Measurements from ENCODE around the gene SYNPO2L. TPM values are rescaled to one million over a fixed set of nuclear protein-coding genes. Genes with fewer than 3 reads are reported as not detected.

SYNPO2L gene
- total and polyA plus RNA-seq, 2 donors (not counting 1 experiment from before 2014, with no cell fraction given), result under 0.01 to 0.27 TPM

DNA sequence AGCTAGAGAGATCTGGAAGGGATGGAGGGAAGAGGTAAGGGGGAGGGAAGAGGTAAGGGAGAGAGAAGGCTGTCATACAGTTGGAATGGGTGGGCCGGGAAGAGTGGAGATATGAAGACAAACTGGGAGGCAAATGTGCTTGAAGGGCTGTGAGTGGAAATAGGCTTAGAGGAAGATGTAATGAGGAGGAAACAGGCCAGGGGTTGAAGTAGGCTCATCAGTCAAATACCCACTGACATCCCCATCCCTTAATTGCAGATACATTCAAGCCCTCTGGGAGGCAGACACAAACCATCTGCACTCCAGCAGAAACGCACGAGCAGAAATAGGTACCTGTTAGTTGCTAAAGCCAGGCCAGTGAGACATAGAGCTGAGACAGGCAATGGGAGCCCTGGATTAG is 2.1 kb downstream of the SYNPO2L start:
- no peak for TF ChIP-seq EZH2 (IDR thresholded peaks at IDR 0.05; ENCODE audit: low read length, missing control alignments)
- TF ChIP-seq, protein P1, sequence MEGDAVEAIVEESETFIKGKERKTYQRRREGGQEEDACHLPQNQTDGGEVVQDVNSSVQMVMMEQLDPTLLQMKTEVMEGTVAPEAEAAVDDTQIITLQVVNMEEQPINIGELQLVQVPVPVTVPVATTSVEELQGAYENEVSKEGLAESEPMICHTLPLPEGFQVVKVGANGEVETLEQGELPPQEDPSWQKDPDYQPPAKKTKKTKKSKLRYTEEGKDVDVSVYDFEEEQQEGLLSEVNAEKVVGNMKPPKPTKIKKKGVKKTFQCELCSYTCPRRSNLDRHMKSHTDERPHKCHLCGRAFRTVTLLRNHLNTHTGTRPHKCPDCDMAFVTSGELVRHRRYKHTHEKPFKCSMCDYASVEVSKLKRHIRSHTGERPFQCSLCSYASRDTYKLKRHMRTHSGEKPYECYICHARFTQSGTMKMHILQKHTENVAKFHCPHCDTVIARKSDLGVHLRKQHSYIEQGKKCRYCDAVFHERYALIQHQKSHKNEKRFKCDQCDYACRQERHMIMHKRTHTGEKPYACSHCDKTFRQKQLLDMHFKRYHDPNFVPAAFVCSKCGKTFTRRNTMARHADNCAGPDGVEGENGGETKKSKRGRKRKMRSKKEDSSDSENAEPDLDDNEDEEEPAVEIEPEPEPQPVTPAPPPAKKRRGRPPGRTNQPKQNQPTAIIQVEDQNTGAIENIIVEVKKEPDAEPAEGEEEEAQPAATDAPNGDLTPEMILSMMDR (conservative IDR thresholded peaks at IDR 0.05 in 1 of 2, IDR thresholded peaks at IDR 0.05 in 1 of 2; ENCODE audit: low read depth in 1 of 2, low read length in 2 of 2), result peak in 1 of 2 donors; percentile 15
- Histone ChIP-seq H3K4me1 (ENCODE audit: control insufficient read depth, extremely low read depth, insufficient read depth, low read length) (peaks cover 8% of the 10 kb centered on the region), H3K4me3 (replicated peaks in 1 of 4; ENCODE audit: control extremely low read depth in 1 of 4, insufficient read depth in 1 of 4, low read depth in 3 of 4, low read length in 4 of 4) (no peak overlapping the region), H3K27ac (ENCODE audit: insufficient read depth, low read length) (no peak overlapping the region), H3K9ac (ENCODE audit: insufficient read depth, low read length) (no peak overlapping the region), H3K4me2 (ENCODE audit: extremely low read depth, insufficient read depth, low read length) (no peak overlapping the region), H2AFZ (ENCODE audit: low read length) (no peak overlapping the region), H3K27me3 (ENCODE audit: control insufficient read depth, insufficient read depth, low read length) (no peaks in the 10 kb centered on the region), H3K36me3 (ENCODE audit: control insufficient read depth, insufficient read depth, low read length) (no peaks in the 10 kb centered on the region), H4K20me1 (ENCODE audit: control insufficient read depth, extremely low read depth, insufficient read depth, low read length) (no peaks in the 10 kb centered on the region), H3K79me2 (ENCODE audit: control insufficient read depth, insufficient read depth, low read length) (no peaks in the 10 kb centered on the region), H3K9me3 (ENCODE audit: control insufficient read depth, insufficient read depth, low read depth, low read length) (no peaks in the 10 kb centered on the region)
- peak in 1 of 2 donors; percentile 40 for DNase-seq (ENCODE audit: low read depth in 2 of 2)

DNA sequence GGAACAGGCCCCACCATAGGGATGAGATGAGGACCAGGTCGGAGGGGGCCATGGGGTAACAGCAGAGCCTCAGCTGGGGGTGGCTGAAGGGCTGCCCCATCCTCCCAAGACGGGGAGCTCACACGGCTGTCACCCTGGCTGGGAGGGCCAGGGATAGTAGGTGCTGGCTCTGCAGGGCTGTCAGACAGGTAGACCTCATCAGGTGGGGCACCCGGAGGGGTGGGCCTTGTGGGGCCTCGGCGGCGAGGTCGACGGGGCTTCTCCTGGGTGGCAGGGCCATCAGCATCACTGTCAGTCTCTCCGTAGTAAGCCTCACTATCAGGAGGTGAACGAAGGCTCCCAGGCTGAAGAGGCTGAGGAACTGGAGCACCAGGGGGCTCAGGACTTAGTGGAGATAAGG is 2.6 kb downstream of the SYNPO2L start:
- Histone ChIP-seq H3K9ac (ENCODE audit: insufficient read depth, low read length) (no peak overlapping the region), H3K36me3 (ENCODE audit: control insufficient read depth, insufficient read depth, low read length) (no peaks in the 10 kb centered on the region), H3K79me2 (ENCODE audit: control insufficient read depth, insufficient read depth, low read length) (no peaks in the 10 kb centered on the region), H3K9me3 (ENCODE audit: control insufficient read depth, insufficient read depth, low read depth, low read length) (no peaks in the 10 kb centered on the region), H3K4me3 (replicated peaks in 1 of 4; ENCODE audit: control extremely low read depth in 1 of 4, insufficient read depth in 1 of 4, low read depth in 3 of 4, low read length in 4 of 4) (no peak overlapping the region), H3K4me1 (ENCODE audit: control insufficient read depth, extremely low read depth, insufficient read depth, low read length) (peaks cover 13% of the 10 kb centered on the region), H4K20me1 (ENCODE audit: control insufficient read depth, extremely low read depth, insufficient read depth, low read length) (no peaks in the 10 kb centered on the region), H2AFZ (ENCODE audit: low read length) (no peak overlapping the region), H3K4me2 (ENCODE audit: extremely low read depth, insufficient read depth, low read length) (no peak overlapping the region), H3K27ac (ENCODE audit: insufficient read depth, low read length) (no peak overlapping the region), H3K27me3 (ENCODE audit: control insufficient read depth, insufficient read depth, low read length) (no peaks in the 10 kb centered on the region)
- TF ChIP-seq, protein P1 (conservative IDR thresholded peaks at IDR 0.05 in 1 of 2, IDR thresholded peaks at IDR 0.05 in 1 of 2; ENCODE audit: low read depth in 1 of 2, low read length in 2 of 2), result no peak
- no peak for TF ChIP-seq EZH2 (IDR thresholded peaks at IDR 0.05; ENCODE audit: low read length, missing control alignments)
- no peak for DNase-seq (ENCODE audit: low read depth in 2 of 2)

DNA sequence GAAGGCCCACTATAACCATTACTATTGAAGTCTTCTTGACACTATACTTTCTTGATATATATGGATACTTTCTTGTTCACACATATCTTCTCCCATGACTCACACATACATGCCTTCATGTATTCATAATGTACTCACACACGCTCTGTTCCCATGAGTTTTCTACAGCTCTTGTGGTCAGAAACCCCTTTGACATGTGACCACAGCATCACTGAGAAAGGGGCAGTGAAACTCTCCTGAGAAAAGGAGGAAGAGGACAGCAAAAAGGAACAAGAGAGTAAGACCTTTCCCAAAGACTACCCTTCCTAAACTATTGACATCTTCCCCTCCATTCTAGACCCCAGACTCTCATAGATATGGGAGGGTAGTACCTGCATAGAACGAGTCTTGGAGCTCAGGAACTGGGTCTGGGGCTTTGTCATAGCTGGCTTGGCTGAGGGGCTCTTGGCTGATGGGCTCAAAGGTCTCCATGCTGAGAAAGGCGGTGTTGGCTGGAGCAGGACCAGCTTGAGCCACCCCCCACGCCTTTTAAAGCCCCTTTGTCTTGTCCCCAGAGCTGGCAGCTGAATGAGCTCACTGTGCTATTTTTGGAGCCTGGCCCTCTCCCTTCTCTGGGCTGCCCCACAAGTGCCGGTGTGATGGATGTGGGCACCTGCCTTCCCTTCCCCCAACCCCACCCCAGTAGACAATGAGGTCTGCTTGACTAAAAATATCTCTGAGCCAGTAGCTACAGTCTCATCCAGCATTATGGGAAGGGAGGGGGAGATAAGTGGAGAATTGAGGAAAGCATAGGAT is 5.1 kb downstream of the SYNPO2L start:
- H3K4me3 ChIP-seq (replicated peaks in 1 of 4; ENCODE audit: control extremely low read depth in 1 of 4, insufficient read depth in 1 of 4, low read depth in 3 of 4, low read length in 4 of 4), result no peak overlapping the region
- H3K9me3 ChIP-seq (ENCODE audit: control insufficient read depth, insufficient read depth, low read depth, low read length), result no peaks in the 10 kb centered on the region
- H3K79me2 ChIP-seq (ENCODE audit: control insufficient read depth, insufficient read depth, low read length), result no peaks in the 10 kb centered on the region
- no peaks in the 10 kb centered on the region for H3K27me3 ChIP-seq (ENCODE audit: control insufficient read depth, insufficient read depth, low read length)
- peaks cover 15% of the 10 kb centered on the region for H3K4me1 ChIP-seq (ENCODE audit: control insufficient read depth, extremely low read depth, insufficient read depth, low read length)
- TF ChIP-seq, protein P1 (conservative IDR thresholded peaks at IDR 0.05 in 1 of 2, IDR thresholded peaks at IDR 0.05 in 1 of 2; ENCODE audit: low read depth in 1 of 2, low read length in 2 of 2), result no peak
- no peak for TF ChIP-seq EZH2 (IDR thresholded peaks at IDR 0.05; ENCODE audit: low read length, missing control alignments)
- no peak overlapping the region for H2AFZ ChIP-seq (ENCODE audit: low read length)
- no peaks in the 10 kb centered on the region for H3K36me3 ChIP-seq (ENCODE audit: control insufficient read depth, insufficient read depth, low read length)
- H4K20me1 ChIP-seq (ENCODE audit: control insufficient read depth, extremely low read depth, insufficient read depth, low read length), result no peaks in the 10 kb centered on the region
- H3K9ac ChIP-seq (ENCODE audit: insufficient read depth, low read length), result no peak overlapping the region
- H3K27ac ChIP-seq (ENCODE audit: insufficient read depth, low read length), result peak overlapping the region; percentile 63
- H3K4me2 ChIP-seq (ENCODE audit: extremely low read depth, insufficient read depth, low read length), result no peak overlapping the region
- DNase-seq (ENCODE audit: low read depth in 2 of 2), result peak; percentile 69 to 86

Data from fibroblast of lung (primary cell).